Activated naive CD8-positive, alpha-beta T cell (primary cell): ENCODE measurements around the gene NUP133.

Experiments used
- H3K27ac Mint-ChIP-seq: one replicate; pipeline ENCODE4 v1.8.0; 2021; ENCODE audit warnings: mixed read lengths
- H3K27me3 Mint-ChIP-seq: one replicate; pipeline ENCODE4 v1.8.0; 2021; ENCODE audit warnings: mixed read lengths
- H3K36me3 Mint-ChIP-seq: one replicate; pipeline ENCODE4 v1.8.0; 2021; ENCODE audit warnings: mixed read lengths
- H3K4me1 Mint-ChIP-seq: one replicate; pipeline ENCODE4 v1.8.0; 2021; ENCODE audit warnings: low read depth, mixed read lengths
- H3K4me3 Mint-ChIP-seq: one replicate; pipeline ENCODE4 v1.8.0; 2021; ENCODE audit warnings: mild to moderate bottlenecking, mixed read lengths
- H3K9me3 Mint-ChIP-seq: one replicate; pipeline ENCODE4 v1.8.0; 2021; ENCODE audit warnings: low read depth, mixed read lengths

NUP133 gene

DNA sequence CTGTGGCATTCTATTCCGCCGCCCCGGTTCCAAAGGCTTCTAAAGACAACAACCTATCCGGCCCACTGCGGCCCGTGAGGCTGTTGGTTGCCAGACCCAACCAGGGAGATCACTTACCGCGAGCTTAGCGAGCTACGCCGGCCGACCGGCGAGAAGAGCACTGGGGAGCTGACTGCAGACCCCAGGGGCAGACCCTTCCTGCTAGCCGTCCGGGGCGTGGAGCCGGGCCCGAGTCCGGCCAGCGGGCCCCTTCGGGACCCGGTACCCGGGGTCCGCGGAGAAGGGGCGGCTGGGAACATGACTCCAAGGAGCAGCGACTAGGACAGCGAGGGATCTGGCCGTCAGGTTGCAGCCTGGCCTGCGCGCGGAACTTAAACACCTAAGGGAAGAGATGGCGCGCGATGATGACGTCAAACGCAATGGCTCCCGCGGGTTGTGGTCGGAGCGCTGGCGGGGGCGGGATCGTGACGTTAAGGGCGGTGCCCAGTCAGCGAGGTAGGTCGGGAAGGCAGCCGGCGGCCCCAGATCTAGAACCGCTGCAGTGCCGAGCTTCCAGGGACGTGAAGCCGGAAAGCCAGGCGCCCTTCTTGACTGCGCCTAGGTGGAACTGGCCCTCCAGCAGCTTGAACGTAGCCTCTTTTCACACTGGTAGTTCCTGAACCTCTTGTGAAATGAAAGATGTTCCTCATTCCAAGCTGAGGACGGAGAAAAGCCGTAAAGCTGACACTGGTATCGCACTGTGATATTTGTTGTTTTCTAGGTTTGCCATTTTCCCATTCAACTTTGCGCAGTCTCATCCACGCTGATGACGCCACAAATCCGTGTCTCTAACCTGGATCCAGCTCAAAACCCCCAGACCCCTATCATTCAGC is at the start of gene NUP133:
Gene NUP133, minus strand, starts transcription at position 391 of the 872 bp plus-strand sequence. Its CDS starts 92 bp downstream, at position 299.
- Mint-ChIP-seq H3K27ac (peak within 1 kb of the TSS; percentile 99), H3K27me3 (no peaks in the 10 kb centered on the region), H3K36me3 (no peaks in the 10 kb centered on the region), H3K9me3 (no peaks in the 10 kb centered on the region), H3K4me1 (peaks cover 43% of the 10 kb centered on the region), H3K4me3 (peak within 1 kb of the TSS; percentile 92)

GRCh38 chr1:229557200-229557850 is 49.2 kb upstream of the NUP133 start:
- peaks cover 39% of the 10 kb centered on the region for H3K4me1 Mint-ChIP-seq
- peak overlapping the region; percentile 83 for H3K27ac Mint-ChIP-seq
- H3K9me3 Mint-ChIP-seq = no peaks in the 10 kb centered on the region
- H3K36me3 Mint-ChIP-seq = no peaks in the 10 kb centered on the region
- H3K27me3 Mint-ChIP-seq = no peaks in the 10 kb centered on the region
- H3K4me3 Mint-ChIP-seq = peak overlapping the region; percentile 91

DNA sequence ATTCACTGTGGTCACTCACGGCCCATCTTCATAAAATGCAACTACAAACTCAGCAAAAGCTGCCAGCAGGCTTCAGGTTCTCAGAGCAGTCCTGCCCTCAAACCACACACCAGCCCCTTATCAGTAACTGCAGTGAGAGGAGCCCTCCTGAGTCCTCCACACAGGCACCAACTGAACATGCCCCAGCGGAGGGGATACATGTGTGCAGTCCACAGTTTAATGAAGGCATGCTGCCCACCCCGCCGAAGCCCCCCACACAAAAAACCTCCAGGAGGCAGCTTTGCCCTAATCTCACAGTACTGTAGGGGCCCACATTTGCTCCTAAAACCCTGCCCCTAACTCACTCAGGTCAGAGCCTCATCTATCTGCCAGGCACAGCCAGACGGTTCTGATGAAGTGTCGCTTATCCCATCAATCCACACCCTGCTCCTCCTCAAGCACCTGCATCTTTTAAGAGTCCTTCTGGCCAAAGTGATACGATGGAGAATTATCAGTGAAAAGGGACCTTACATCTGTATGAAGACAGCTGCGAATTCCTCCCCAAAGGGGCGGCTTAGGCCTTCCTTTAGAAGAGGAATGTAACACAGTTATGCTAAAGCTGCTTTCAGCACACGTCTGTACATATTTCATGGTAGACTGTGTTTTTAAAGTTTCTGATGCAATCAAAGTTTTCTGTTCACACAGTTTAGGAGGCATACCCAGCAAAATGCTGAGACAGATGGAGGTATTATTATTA is 46.9 kb upstream of the NUP133 start:
- Mint-ChIP-seq H3K27ac (peak overlapping the region; percentile 29), H3K27me3 (no peaks in the 10 kb centered on the region), H3K9me3 (no peaks in the 10 kb centered on the region), H3K36me3 (no peaks in the 10 kb centered on the region), H3K4me1 (peaks cover 44% of the 10 kb centered on the region), H3K4me3 (no peak overlapping the region)

GRCh38 chr1:229553621-229554130 is 45.5 kb upstream of the NUP133 start:
- Mint-ChIP-seq H3K4me3 (no peak overlapping the region), H3K27ac (peak overlapping the region; percentile 35), H3K9me3 (no peaks in the 10 kb centered on the region), H3K27me3 (no peaks in the 10 kb centered on the region), H3K4me1 (peaks cover 39% of the 10 kb centered on the region), H3K36me3 (no peaks in the 10 kb centered on the region)

DNA sequence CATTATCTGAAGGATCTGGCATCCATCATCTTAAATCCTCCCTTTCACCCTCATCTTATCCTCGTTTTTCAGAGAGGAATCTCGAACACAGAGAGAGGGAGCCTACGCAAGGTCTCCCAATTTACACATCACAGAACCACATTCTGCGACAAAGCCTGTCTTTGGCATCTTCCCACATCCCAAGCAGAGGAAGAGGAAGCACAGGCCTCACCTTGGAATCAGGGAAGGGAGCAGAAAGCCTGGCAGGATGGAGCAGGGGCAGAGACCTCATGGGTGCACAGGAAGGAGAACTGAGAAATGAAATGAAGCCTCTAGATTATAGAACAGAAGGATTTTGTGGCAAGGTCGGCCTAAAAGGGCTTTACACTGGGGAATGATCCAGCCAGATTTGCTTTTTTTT is 44.6 kb upstream of the NUP133 start:
- Mint-ChIP-seq H3K9me3 (no peaks in the 10 kb centered on the region), H3K4me3 (no peak overlapping the region), H3K27me3 (no peaks in the 10 kb centered on the region), H3K27ac (no peak overlapping the region), H3K36me3 (no peaks in the 10 kb centered on the region), H3K4me1 (peaks cover 38% of the 10 kb centered on the region)

- Mint-ChIP-seq H3K27me3 (no peaks in the 10 kb centered on the region), H3K4me1 (peaks cover 23% of the 10 kb centered on the region), H3K27ac (no peak overlapping the region), H3K36me3 (no peaks in the 10 kb centered on the region), H3K9me3 (no peaks in the 10 kb centered on the region), H3K4me3 (no peak overlapping the region)
Measured at GRCh38 chr1:229550812-229551567, 42.8 kb upstream of the NUP133 start.

DNA sequence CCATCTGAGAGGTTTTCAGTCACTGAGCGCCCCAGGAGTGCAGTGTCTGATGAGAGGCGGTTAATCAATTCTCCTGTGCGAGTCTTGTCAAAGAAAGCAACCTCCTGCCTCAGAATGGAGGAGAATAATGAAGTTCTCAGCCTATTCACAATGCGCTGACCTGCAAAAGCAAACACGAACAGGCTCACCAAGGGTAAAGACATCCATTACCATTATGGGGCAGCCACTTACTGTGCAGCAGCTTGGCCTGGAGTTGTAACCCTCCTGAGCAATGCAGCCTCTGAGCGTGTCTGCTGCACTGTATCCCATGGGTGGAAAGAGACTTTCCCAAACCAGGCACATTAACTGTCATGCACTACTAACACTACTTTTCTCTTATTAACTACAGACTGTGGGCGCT is 39.4 kb upstream of the NUP133 start:
- Mint-ChIP-seq H3K27me3 (no peaks in the 10 kb centered on the region), H3K4me3 (no peak overlapping the region), H3K27ac (no peak overlapping the region), H3K4me1 (peaks cover 20% of the 10 kb centered on the region), H3K36me3 (peaks cover 13% of the 10 kb centered on the region), H3K9me3 (no peaks in the 10 kb centered on the region)

DNA sequence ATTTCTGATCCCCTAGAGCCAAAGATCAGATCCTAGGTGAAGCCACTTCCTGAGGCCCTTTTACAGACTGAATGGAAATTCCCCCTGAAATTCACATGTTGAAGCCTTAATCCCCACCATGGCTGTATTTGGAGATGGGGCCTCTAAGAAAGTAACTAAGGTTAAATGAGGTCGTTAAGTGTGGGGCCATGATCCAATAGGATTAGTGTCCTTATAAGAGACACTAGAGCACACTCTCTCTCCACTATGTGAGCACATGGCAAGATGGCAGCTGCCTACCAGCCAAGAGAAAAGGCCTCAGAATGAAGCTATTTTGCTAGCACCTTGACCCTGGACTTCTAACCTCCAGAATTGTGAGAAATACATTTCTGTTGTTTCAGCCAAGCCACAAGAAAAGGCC is 36.4 kb upstream of the NUP133 start:
- Mint-ChIP-seq H3K27me3 (no peaks in the 10 kb centered on the region), H3K4me1 (peaks cover 23% of the 10 kb centered on the region), H3K36me3 (peaks cover 15% of the 10 kb centered on the region), H3K27ac (no peak overlapping the region), H3K4me3 (no peak overlapping the region), H3K9me3 (no peaks in the 10 kb centered on the region)

- no peaks in the 10 kb centered on the region for H3K9me3 Mint-ChIP-seq
- no peaks in the 10 kb centered on the region for H3K27me3 Mint-ChIP-seq
- H3K27ac Mint-ChIP-seq = no peak overlapping the region
- H3K4me1 Mint-ChIP-seq = peaks cover 21% of the 10 kb centered on the region
- H3K36me3 Mint-ChIP-seq = peaks cover 18% of the 10 kb centered on the region
- H3K4me3 Mint-ChIP-seq = no peak overlapping the region
Measured at GRCh38 chr1:229539863-229540506, 31.8 kb upstream of the NUP133 start.

DNA sequence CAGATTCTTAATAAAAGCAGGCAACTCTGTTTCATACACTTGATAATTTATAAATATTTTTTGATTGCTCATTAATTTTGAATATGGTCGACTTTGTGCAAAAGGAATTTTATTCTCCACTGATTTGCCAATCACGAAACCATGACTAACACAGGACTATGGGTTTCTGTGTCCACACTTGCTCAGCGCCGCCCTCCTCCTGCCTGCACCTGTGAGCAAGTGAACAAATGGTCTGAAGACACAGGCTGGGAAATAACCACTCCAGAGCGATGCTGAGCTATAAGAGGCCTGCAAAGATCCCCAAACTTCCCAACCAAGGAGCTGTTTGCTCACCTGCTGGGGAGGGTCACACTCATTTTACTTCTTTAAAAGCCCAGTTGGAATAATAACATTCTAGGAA is 30.8 kb upstream of the NUP133 start:
- no peak overlapping the region for H3K27ac Mint-ChIP-seq
- peaks cover 19% of the 10 kb centered on the region for H3K36me3 Mint-ChIP-seq
- no peaks in the 10 kb centered on the region for H3K27me3 Mint-ChIP-seq
- no peak overlapping the region for H3K4me3 Mint-ChIP-seq
- no peaks in the 10 kb centered on the region for H3K9me3 Mint-ChIP-seq
- peaks cover 18% of the 10 kb centered on the region for H3K4me1 Mint-ChIP-seq

DNA sequence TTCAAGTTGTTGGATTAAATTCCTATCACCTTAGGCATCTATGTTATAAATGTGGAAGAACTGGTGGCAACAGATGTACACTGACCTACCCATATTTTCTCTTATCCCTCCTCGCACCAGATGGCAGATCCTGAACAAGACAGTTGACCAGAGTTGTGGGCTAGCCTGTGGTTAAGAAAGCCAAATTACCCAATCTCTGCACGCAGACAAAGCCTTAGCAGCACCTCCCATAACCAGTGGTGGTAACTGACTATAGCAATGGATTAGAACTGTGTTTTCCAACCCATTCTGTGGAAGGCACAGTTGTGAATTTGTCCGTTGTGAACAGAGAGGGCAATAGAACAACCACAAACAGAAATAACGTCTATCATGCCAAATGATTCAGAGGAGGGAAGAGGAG is 29.8 kb upstream of the NUP133 start:
- Mint-ChIP-seq H3K36me3 (peaks cover 18% of the 10 kb centered on the region), H3K4me1 (peaks cover 10% of the 10 kb centered on the region), H3K4me3 (no peak overlapping the region), H3K27me3 (no peaks in the 10 kb centered on the region), H3K27ac (no peak overlapping the region), H3K9me3 (no peaks in the 10 kb centered on the region)

DNA sequence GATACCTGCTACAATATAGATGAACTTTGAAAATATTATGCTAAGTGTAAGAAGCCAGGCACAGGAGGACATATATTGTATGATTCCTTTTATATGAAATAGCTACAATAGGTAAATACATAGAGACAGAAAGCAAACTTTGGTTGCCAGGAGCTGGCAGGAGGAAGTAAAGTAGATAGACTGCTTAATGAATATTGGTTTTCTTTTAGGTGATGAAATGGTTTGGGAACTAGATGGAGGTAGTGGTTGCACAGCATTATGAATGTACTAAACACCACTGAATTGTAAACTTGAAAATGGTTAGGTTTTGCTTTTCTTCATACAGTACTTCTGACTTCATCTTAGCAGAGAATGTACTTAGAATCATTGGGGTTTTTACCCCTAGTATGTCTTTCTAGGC is 28.8 kb upstream of the NUP133 start:
- H3K9me3 Mint-ChIP-seq = no peaks in the 10 kb centered on the region
- no peak overlapping the region for H3K4me3 Mint-ChIP-seq
- H3K27ac Mint-ChIP-seq = no peak overlapping the region
- H3K36me3 Mint-ChIP-seq = peaks cover 18% of the 10 kb centered on the region
- peaks cover 2% of the 10 kb centered on the region for H3K4me1 Mint-ChIP-seq
- H3K27me3 Mint-ChIP-seq = no peaks in the 10 kb centered on the region

- H3K27ac Mint-ChIP-seq = no peak overlapping the region
- H3K27me3 Mint-ChIP-seq = no peaks in the 10 kb centered on the region
- no peaks in the 10 kb centered on the region for H3K4me1 Mint-ChIP-seq
- H3K9me3 Mint-ChIP-seq = no peaks in the 10 kb centered on the region
- H3K4me3 Mint-ChIP-seq = no peak overlapping the region
- peaks cover 18% of the 10 kb centered on the region for H3K36me3 Mint-ChIP-seq
Measured at GRCh38 chr1:229535230-229535629, 27.1 kb upstream of the NUP133 start.

DNA sequence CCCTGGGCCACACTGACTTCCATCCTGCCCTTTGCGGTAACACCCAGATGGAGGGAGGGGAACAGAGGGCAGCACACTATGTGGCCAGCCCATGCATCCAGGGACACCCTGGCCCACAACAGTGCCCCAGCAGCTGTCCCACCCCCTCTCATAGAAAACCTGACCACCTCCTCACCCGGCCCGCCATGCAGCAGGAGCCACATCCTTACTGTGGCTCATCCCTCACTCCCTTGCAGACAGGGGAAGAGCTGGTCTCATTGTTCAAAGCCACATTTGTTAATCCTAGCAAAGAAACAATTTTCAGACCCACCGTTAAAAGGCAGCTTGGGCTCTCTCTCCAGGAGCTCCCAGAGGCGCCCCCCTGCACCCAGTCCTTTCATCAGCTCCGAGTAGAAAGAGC is 23.2 kb upstream of the NUP133 start:
- Mint-ChIP-seq H3K27me3 (no peaks in the 10 kb centered on the region), H3K9me3 (no peaks in the 10 kb centered on the region), H3K27ac (no peak overlapping the region), H3K36me3 (peaks cover 18% of the 10 kb centered on the region), H3K4me3 (no peak overlapping the region), H3K4me1 (no peaks in the 10 kb centered on the region)
